MM.1S (cell line): Measurements from ENCODE around the gene PRMT1.

Experiments
- EZH2 ChIP-seq: fragments of 300-600 bp; sonication (generic); optimal IDR thresholded peaks from 2 replicates; pipeline ENCODE3; 2017; ENCODE audit warnings: low read depth, mild to moderate bottlenecking, antibody characterized with exemption, low read length, mixed read lengths
- EZH2phosphoT487 ChIP-seq: fragments of 300-600 bp; sonication (generic); IDR thresholded peaks from 2 replicates; pipeline ENCODE4 v1.6.1; 2018; ENCODE audit warnings: antibody characterized with exemption, low read length
- TF ChIP-seq, protein P1 (sequence below): fragments of 300-600 bp; sonication (generic); IDR thresholded peaks from 2 replicates; pipeline ENCODE4 v1.5.1; 2016; ENCODE audit warnings: antibody characterized with exemption, low read length, mixed read lengths

GRCh38 chr19:49654581-49654980, 22.5 kb upstream of the PRMT1 start:
- TF ChIP-seq, protein P1, sequence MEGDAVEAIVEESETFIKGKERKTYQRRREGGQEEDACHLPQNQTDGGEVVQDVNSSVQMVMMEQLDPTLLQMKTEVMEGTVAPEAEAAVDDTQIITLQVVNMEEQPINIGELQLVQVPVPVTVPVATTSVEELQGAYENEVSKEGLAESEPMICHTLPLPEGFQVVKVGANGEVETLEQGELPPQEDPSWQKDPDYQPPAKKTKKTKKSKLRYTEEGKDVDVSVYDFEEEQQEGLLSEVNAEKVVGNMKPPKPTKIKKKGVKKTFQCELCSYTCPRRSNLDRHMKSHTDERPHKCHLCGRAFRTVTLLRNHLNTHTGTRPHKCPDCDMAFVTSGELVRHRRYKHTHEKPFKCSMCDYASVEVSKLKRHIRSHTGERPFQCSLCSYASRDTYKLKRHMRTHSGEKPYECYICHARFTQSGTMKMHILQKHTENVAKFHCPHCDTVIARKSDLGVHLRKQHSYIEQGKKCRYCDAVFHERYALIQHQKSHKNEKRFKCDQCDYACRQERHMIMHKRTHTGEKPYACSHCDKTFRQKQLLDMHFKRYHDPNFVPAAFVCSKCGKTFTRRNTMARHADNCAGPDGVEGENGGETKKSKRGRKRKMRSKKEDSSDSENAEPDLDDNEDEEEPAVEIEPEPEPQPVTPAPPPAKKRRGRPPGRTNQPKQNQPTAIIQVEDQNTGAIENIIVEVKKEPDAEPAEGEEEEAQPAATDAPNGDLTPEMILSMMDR = no peak
- TF ChIP-seq EZH2 (no peak), EZH2phosphoT487 (no peak)
